Activated CD4-positive, alpha-beta memory T cell treated with anti-CD3 and anti-CD28 coated beads, Interleukin-2, amount 10 ng/mL, durations not matched to agents 7 days and 5 days (primary cell): ENCODE results near the gene SEC11A. TPM values are rescaled to one million over a fixed set of nuclear protein-coding genes. Genes with fewer than 3 reads are reported as not detected.
"Not testable (repeated sequence)": the region's sequence is repeated elsewhere in the genome, so short reads cannot be mapped to it uniquely, and the experiment has no call there.

ENCODE experiments used
- CTCF ChIA-PET: fragments of 350-600 bp; sonication (Branson Sonifier 250); formaldehyde crosslinking; loops from one replicate; lab custom pipeline; 2021; ENCODE audit warnings: antibody characterized with exemption, inconsistent platforms; lab: Charles Lee
- POLR2A ChIA-PET: fragments of 350-600 bp; sonication (Branson Sonifier 250); formaldehyde crosslinking; loops from one replicate; lab custom pipeline; 2021; ENCODE audit warnings: antibody characterized with exemption; lab: Charles Lee
- DNase-seq: peaks from one replicate; pipeline ENCODE4 v3.0.0-alpha.2; 2020
- H3K27ac Mint-ChIP-seq: one replicate; pipeline ENCODE4 v1.8.0; 2021; ENCODE audit warnings: mild to moderate bottlenecking, mixed read lengths
- H3K27me3 Mint-ChIP-seq: one replicate; pipeline ENCODE4 v1.8.0; 2021; ENCODE audit warnings: mixed read lengths
- H3K36me3 Mint-ChIP-seq: one replicate; pipeline ENCODE4 v1.8.0; 2021; ENCODE audit warnings: low read depth, mixed read lengths
- H3K4me1 Mint-ChIP-seq: one replicate; pipeline ENCODE4 v1.8.0; 2021; ENCODE audit warnings: mixed read lengths
- H3K4me3 Mint-ChIP-seq: one replicate; pipeline ENCODE4 v1.8.0; 2021; ENCODE audit warnings: mild to moderate bottlenecking, mixed read lengths
- H3K9me3 Mint-ChIP-seq: one replicate; pipeline ENCODE4 v1.8.0; 2021; ENCODE audit warnings: mixed read lengths
- total RNA-seq, 2 experiments: library from RNA; stranded (reverse); gene quantifications; one replicate each; pipeline ENCODE4 v1.2.3, GENCODE V29; 2021

The SEC11A gene
- total RNA-seq, 2 experiments from 2014 or later: 132 to 139 TPM

DNA sequence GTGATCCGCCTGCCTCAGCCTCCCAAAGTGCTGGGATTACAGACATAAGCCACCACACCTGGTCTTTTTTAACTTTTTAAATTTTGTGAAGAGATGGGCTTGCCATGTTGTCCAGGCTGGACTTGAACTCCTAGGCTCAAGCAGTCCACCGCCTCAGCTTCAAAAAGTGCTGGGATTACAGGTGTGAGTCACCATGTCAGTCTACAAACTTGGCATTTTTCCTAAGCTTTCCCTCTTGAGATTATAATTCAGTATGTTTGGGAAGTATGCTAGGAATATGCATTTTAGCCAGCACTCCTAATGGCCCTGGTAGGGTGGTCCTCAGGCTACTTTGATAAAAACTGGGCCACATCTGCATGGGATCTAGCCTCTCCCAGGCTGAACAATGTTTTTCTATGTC is 66.2 kb downstream of the SEC11A start:
- POLR2A ChIA-PET: interaction anchor here (1.4 to 2.7 kb wide), 2 partner anchors 66 to 156 kb away, joined by 3 to 9 read pairs; partner anchors contain the start of gene SEC11A
- peaks cover 44% of the 10 kb centered on the region for H3K36me3 Mint-ChIP-seq
- no peak for DNase-seq
- no peak overlapping the region for H3K4me3 Mint-ChIP-seq
- CTCF ChIA-PET: interaction anchor here (1.4 kb wide), 1 partner anchor 16 kb away, joined by 4 read pairs; no protein-coding TSS in a partner anchor
- H3K4me1 Mint-ChIP-seq: peaks cover 37% of the 10 kb centered on the region
- H3K9me3 Mint-ChIP-seq: no peaks in the 10 kb centered on the region
- H3K27me3 Mint-ChIP-seq: no peaks in the 10 kb centered on the region
- H3K27ac Mint-ChIP-seq: no peak overlapping the region

DNA sequence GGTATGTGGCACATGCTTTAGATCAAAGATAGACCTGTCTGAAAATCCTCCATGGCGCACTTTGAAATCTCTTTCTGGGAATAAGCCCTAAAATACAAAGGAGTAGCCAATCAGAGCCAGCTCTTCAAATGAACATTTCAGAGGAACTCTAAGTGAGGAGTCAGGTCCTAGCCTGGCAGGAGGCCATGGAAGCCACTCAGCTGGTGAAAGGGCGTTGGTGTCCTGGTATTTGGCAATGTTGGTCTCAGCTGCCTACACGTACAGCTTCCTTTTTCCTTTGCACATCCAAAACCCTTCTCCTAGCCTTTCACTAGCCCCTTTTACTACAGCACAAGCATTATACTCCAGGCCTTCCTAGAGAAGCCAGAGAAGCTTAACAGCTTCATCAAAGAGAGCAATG is 67.4 kb downstream of the SEC11A start:
- Mint-ChIP-seq H3K36me3 (peaks cover 49% of the 10 kb centered on the region), H3K27me3 (no peaks in the 10 kb centered on the region)
- CTCF ChIA-PET: interaction anchor here (1.4 kb wide), 1 partner anchor 15 kb away, joined by 4 read pairs; no protein-coding TSS in a partner anchor

DNA sequence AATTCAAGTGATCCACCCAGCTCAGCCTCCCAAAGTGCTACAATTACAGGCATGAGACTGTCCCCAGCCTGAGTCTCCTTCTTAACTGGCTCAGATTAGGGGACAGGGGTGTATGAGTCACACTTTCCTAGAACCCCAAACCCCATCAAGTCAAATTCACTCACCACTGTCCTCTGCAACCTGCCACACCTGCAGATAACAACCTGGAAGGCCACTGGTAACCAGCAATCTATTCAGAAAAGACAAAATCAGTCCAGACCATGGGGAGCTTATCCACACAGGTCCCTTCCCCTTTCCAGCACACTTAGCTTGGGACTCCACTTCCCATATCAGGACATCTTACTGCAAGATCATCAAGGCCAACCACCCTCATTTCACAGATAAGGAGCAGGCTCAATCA is 68.2 kb downstream of the SEC11A start:
- Mint-ChIP-seq H3K27me3 (no peaks in the 10 kb centered on the region), H3K4me1 (peaks cover 26% of the 10 kb centered on the region), H3K4me3 (no peak overlapping the region), H3K9me3 (no peaks in the 10 kb centered on the region), H3K27ac (peak overlapping the region; percentile 11), H3K36me3 (peaks cover 57% of the 10 kb centered on the region)
- DNase-seq: no peak
- ChIA-PET POLR2A (interaction anchor here (1.0 to 1.4 kb wide), 2 partner anchors 12 to 17 kb away, joined by 3 to 4 read pairs; no protein-coding TSS in a partner anchor), CTCF (no interaction called here)

More for the DNA sequence above, 67.4 kb downstream of the SEC11A start:
- DNase-seq: no peak
- H3K4me1 Mint-ChIP-seq: peaks cover 34% of the 10 kb centered on the region
- no peaks in the 10 kb centered on the region for H3K9me3 Mint-ChIP-seq
- H3K27ac Mint-ChIP-seq: no peak overlapping the region
- no peak overlapping the region for H3K4me3 Mint-ChIP-seq
- POLR2A ChIA-PET: interaction anchor here (0.9 to 1.4 kb wide), 3 partner anchors 10 to 157 kb away, joined by 3 to 4 read pairs (median 4); no protein-coding TSS in a partner anchor

DNA sequence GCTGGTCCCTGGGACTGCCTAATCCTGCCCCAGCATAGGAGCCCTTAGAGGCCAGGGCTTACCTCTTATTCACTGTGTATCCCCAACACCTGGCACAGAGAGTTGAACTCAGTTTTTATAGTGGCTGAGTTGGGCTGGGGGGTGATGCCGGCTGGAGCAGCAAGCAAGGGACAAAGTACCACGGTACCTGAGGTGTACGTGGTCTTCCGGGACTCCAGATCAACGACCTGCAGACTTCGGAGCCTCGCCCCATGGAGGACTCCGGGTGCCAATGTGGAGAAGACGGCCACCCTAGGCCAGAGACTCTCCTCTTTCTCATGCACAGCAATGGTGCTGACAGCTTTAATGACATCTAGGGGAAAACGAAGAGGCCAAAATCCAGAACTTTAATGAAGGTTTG is 69.9 kb downstream of the SEC11A start:
- POLR2A ChIA-PET: interaction anchor here (1.2 to 1.4 kb wide), 2 partner anchors 10 to 47 kb away, joined by 3 to 4 read pairs; no protein-coding TSS in a partner anchor

DNA sequence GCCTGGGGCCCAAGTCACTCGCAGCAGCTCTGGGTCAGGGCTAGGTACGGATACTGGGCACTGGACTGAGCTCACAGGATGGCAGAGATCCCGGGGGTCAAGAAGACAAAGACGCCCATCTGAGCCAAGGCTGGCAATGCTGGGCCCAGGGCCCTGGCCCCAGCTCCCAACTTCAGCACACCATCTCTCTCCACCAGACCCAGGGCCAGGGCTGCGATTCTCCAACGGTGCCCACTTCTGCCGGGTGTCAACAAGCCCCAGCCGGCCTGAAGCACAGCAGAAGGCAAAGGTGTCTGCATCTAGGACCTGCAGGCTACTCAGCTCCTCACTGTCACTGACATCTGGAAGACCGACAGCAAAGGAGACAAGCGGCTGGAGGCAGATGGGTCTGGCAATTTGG is 70.4 kb downstream of the SEC11A start:
- Mint-ChIP-seq H3K36me3 (peaks cover 59% of the 10 kb centered on the region), H3K9me3 (no peaks in the 10 kb centered on the region), H3K4me3 (no peak overlapping the region), H3K4me1 (peaks cover 15% of the 10 kb centered on the region), H3K27ac (no peak overlapping the region), H3K27me3 (no peaks in the 10 kb centered on the region)
- ChIA-PET POLR2A (interaction anchor here (1.2 to 1.4 kb wide), 2 partner anchors 14 to 47 kb away, joined by 3 to 4 read pairs; no protein-coding TSS in a partner anchor), CTCF (interaction anchor here (0.7 kb wide), 2 partner anchors 40 to 272 kb away, joined by 3 to 6 read pairs; no protein-coding TSS in a partner anchor)
- DNase-seq: no peak

More for the DNA sequence above, 69.9 kb downstream of the SEC11A start:
- Mint-ChIP-seq H3K4me1 (peaks cover 15% of the 10 kb centered on the region), H3K4me3 (no peak overlapping the region), H3K27me3 (no peaks in the 10 kb centered on the region), H3K36me3 (peaks cover 55% of the 10 kb centered on the region), H3K9me3 (no peaks in the 10 kb centered on the region), H3K27ac (no peak overlapping the region)
- CTCF ChIA-PET: no interaction called here
- no peak for DNase-seq

DNA sequence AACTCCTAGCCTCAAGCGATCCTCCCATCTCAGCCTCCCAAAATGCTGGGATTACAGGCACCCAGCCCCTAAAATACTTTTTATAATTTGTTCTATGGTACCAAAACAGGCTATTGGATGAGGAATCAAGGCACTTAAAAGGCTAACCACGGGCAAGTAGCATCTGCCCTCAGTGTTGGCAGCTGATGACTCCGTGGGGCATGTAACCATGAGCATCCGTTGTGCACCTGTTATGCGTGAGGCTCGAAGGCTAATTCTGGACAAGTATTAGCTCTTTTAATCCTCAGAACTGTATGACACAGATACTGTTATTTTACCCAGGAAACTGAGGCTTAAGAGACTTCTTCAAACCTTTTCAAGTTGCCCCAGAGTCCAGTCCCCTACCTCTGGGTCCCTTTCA is 72.1 kb downstream of the SEC11A start:
- Mint-ChIP-seq H3K36me3 (peaks cover 66% of the 10 kb centered on the region), H3K4me1 (peaks cover 15% of the 10 kb centered on the region), H3K4me3 (no peak overlapping the region), H3K9me3 (no peaks in the 10 kb centered on the region), H3K27me3 (no peaks in the 10 kb centered on the region), H3K27ac (no peak overlapping the region)
- no peak for DNase-seq
- ChIA-PET POLR2A (interaction anchor here (1.2 to 4.0 kb wide), 3 partner anchors 12 to 165 kb away, joined by 3 to 10 read pairs (median 4); no protein-coding TSS in a partner anchor), CTCF (interaction anchor here (0.6 to 1.5 kb wide), 2 partner anchors 56 to 283 kb away, joined by 3 read pairs; no protein-coding TSS in a partner anchor)

DNA sequence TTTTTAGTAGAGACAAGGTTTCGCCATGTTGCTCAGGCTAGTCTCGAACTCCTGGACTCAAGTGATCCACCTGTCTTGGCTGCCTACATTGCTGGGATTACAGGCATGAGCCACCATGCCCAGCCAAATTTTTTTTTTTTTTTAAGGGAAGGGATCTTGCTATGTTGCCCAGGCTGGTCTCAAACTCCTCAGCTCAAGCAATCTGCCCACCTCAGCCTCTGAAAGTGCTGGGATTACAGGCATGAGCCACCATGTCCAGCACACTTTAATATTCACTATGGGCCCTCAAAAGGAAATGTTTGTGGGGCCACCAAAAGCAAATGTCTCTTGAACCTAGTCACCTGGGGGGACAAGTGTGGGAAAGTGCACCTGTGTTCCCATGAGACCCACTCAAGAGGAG is 73.3 kb downstream of the SEC11A start:
- POLR2A ChIA-PET: interaction anchor here (1.2 to 4.0 kb wide), 3 partner anchors 12 to 55 kb away, joined by 4 to 10 read pairs (median 4); no protein-coding TSS in a partner anchor
- CTCF ChIA-PET: interaction anchor here (0.5 kb wide), 1 partner anchor 52 kb away, joined by 3 read pairs; no protein-coding TSS in a partner anchor
- not testable (repeated sequence) for H3K27me3 Mint-ChIP-seq, H3K27ac Mint-ChIP-seq, H3K4me3 Mint-ChIP-seq, DNase-seq, H3K9me3 Mint-ChIP-seq
- H3K4me1 Mint-ChIP-seq: peaks cover 11% of the 10 kb centered on the region
- peaks cover 66% of the 10 kb centered on the region for H3K36me3 Mint-ChIP-seq

DNA sequence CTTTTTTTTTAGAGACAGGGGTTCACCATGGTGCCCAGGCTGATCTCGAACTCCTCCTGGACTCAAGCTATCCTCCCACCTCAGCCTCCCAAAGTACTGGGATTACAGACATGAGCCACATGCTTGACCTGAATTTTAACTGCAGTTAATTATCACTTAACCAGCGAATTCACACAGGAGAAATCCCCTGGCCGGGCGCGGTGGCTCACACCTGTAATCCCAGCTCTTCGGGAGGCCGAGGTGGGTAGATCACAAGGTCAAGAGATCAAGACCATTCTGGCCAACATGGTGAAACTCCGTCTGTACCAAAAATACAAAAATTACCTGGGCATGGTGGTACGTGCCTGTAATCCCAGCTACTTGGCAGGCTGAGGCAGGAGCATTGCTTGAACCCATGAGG is 74.1 kb downstream of the SEC11A start:
- not testable (repeated sequence) for DNase-seq, H3K27ac Mint-ChIP-seq, H3K9me3 Mint-ChIP-seq, H3K4me3 Mint-ChIP-seq, H3K27me3 Mint-ChIP-seq
- Mint-ChIP-seq H3K36me3 (peaks cover 67% of the 10 kb centered on the region), H3K4me1 (peaks cover 12% of the 10 kb centered on the region)
- ChIA-PET POLR2A (interaction anchor here (1.2 to 4.0 kb wide), 3 partner anchors 11 to 54 kb away, joined by 4 to 10 read pairs (median 4); partner anchors contain the start of gene WDR73), CTCF (interaction anchor here (1.2 kb wide), 1 partner anchor 10 kb away, joined by 3 read pairs; no protein-coding TSS in a partner anchor)

DNA sequence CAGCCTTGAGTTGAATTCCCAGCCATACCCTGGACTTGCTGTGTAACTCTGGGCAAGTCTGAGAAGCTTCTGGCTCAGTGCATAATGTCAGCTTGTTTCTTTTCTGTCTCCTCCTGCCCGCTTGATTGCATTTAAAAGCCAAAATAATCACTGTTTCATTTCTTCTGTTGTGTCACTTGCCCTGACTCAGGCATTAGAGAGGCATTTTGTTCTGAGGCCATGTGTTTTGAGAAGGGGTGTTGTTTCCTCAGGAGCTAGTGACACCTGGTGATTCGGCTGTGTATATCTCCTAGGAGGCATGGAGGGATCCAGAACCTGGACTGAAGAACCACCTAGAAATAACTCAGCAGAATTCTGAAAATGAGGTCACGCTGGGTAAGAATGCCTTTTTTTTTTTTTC is 77.8 kb downstream of the SEC11A start:
- Mint-ChIP-seq H3K36me3 (peaks cover 64% of the 10 kb centered on the region), H3K4me1 (peaks cover 36% of the 10 kb centered on the region), H3K4me3 (no peak overlapping the region), H3K27ac (peak overlapping the region; percentile 33), H3K27me3 (no peaks in the 10 kb centered on the region), H3K9me3 (no peaks in the 10 kb centered on the region)
- ChIA-PET CTCF (interaction anchor here (1.0 to 2.1 kb wide), 2 partner anchors 39 to 112 kb away, joined by 3 to 11 read pairs; no protein-coding TSS in a partner anchor), POLR2A (interaction anchor here (0.8 to 2.4 kb wide), 2 partner anchors 15 to 40 kb away, joined by 3 to 10 read pairs; partner anchors contain the start of gene WDR73)
- no peak for DNase-seq

DNA sequence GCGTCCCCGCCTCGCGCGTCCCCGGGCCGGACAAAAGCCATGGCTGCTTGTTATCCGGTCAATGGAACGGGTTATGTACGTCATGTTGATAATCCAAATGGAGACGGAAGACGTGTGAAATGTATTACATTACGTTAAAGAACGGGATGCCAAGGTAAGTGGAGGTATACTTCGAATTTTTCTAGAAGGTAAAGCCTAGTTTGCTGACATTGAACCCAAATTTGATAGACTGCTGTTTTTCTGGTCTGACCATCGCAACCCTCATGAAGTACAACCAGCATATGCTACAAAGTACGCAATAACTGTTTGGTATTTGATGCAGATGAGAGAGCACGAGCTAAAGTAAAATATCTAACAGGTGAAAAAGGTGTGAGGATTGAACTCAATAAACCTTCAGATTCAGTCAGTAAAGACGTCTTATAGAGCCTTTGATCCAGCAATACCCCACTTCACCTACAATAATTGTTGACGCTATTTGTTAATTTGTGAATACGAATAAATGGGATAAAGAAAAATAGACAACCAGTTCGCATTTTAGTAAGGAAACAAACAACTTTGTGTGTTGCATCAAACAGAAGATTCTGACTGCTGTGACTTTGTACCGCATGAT is 81.6 kb downstream of the SEC11A start:
- no peaks in the 10 kb centered on the region for H3K27me3 Mint-ChIP-seq
- peak overlapping the region; percentile 73 for H3K27ac Mint-ChIP-seq
- ChIA-PET CTCF (interaction anchor here (1.1 to 2.9 kb wide), 4 partner anchors 15 to 83 kb away, joined by 4 to 17 read pairs (median 4); no protein-coding TSS in a partner anchor), POLR2A (interaction anchor here (0.8 to 4.8 kb wide), 10 partner anchors 13 to 347 kb away, joined by 3 to 24 read pairs (median 10); partner anchors contain the start of genes NMB, SEC11A, WDR73 and ZSCAN2)
- H3K36me3 Mint-ChIP-seq: peaks cover 39% of the 10 kb centered on the region
- no peaks in the 10 kb centered on the region for H3K9me3 Mint-ChIP-seq
- H3K4me1 Mint-ChIP-seq: peaks cover 57% of the 10 kb centered on the region
- H3K4me3 Mint-ChIP-seq: peak overlapping the region; percentile 83
- DNase-seq: no peak

DNA sequence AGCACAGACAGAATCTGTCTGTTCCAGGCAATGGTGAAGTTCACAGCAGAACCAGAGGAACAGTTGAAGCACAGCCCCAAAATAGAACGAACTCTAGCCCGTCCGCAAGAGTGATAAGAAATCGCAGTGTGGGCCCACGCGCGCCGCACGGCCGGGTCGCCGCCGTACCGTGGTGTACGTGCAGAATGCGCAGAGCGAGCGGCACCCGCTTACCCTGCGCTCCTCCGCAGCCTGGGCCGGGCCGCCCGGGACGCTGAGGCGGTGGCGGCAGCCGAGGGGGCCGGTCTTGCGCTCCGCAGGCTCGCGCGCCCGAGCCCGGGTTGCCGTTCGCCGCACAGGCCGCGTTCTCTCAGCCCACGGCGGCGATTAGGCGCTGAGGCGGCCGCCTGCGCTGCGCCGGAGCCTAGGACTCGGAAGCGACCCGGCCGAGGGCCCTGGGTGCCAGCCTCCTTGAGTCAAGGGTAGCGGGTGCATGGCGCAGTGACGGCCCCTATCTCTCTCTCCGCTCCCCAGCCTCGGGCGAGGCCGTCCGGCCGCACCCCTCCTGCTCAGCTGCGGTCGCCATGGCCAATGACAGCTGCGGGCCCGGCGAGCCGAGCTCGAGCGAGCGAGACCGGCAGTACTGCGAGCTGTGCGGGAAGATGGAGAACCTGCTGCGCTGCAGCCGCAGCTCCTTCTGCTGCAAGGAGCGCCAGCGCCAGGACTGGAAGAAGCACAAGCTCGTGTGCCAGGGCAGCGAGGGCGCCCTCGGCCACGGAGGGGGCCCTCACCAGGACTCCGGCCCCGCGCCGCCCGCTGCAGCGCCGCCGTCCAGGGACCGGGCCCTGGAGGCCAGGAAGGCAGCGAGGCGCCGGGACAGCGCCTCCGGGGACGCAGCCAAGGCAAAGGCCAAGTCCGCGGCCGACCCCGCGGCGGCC is 82.4 kb downstream of the SEC11A start:
- H3K4me3 Mint-ChIP-seq: peak overlapping the region; percentile 89
- DNase-seq: peak; percentile 72
- H3K36me3 Mint-ChIP-seq: peaks cover 34% of the 10 kb centered on the region
- H3K27me3 Mint-ChIP-seq: no peaks in the 10 kb centered on the region
- H3K4me1 Mint-ChIP-seq: peaks cover 57% of the 10 kb centered on the region
- ChIA-PET CTCF (interaction anchor here (0.6 to 2.9 kb wide), 3 partner anchors 16 to 211 kb away, joined by 3 to 17 read pairs (median 4); no protein-coding TSS in a partner anchor), POLR2A (interaction anchor here (0.9 to 4.8 kb wide), 10 partner anchors 12 to 348 kb away, joined by 3 to 24 read pairs (median 13); partner anchors contain the start of genes NMB, SEC11A, WDR73 and ZSCAN2)
- no peaks in the 10 kb centered on the region for H3K9me3 Mint-ChIP-seq
- H3K27ac Mint-ChIP-seq: peak overlapping the region; percentile 99
